ENCODE results near the gene PAMR1.

Gene PAMR1

DNA sequence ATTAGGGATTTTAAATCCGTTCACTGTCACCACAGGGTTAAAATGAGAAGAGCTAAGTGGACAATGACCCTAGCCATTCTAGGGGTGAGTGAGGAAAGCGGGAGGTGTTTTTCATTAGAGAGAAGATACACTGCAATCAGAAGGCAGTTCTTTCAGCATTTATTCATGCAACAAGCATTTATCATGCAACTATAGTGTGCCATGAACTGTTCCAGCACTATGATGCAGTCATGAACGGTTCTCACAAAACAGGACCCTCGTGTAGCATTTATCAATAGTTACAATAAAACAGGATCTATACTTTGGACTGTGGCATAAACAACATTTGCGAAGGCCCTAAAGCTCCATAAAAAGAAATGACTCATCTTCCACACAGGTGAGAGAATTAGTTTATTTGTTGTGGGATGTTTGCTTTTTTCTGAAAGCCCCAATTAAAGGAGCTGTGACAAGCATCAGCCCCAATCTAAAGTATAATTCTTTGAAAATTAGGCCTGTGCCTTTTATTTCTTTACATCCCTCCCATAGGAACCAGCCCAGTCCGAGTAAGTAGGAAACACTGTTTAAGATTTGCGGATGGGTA, 51.5 kb downstream of the PAMR1 start:
- DNase-seq (ENCODE audit: insufficient read length, low spot score), result no peak
- no peak for FAIRE-seq
- no peak for TF ChIP-seq POLR2AphosphoS5 (IDR thresholded peaks at IDR 0.05; ENCODE audit: low read depth, low read length)
- no peak for TF ChIP-seq POLR2A (IDR thresholded peaks at IDR 0.05; ENCODE audit: low read depth, low read length)
- no peak for TF ChIP-seq PAX5 (IDR thresholded peaks at IDR 0.05; ENCODE audit: insufficient read depth, low read length, severe bottlenecking)
- no peak for TF ChIP-seq TAF1 (IDR thresholded peaks at IDR 0.05; ENCODE audit: low read depth, low read length)
- no peak for TF ChIP-seq SPI1 (IDR thresholded peaks at IDR 0.05; ENCODE audit: low read depth, low read length)
- no peak for TF ChIP-seq POU2F2 (IDR thresholded peaks at IDR 0.05; ENCODE audit: low read depth, low read length)

DNA sequence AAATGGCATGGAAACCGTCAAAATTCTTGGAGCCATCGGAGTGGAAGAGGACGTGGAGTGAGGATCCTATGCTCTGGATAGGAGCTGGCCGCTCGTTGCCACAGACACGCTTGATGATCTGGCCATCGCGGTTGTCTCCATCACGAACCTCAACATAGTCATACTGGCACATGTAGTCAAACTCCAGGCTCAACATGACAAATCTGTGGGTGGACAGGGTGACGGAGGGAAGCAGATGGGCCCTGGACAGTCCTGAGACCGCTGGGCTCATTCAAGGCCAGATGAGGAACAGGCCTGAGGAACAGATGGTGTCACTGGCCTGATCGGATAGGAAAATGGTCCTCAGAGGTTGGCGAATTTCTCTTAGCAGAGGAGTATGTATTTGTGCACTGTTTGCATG, 54.8 kb downstream of the PAMR1 start:
- no peak for FAIRE-seq
- no peak for DNase-seq (ENCODE audit: insufficient read length, low spot score)
- TF ChIP-seq TAF1 (IDR thresholded peaks at IDR 0.05; ENCODE audit: low read depth, low read length) (no peak), POU2F2 (IDR thresholded peaks at IDR 0.05; ENCODE audit: low read depth, low read length) (no peak), SPI1 (IDR thresholded peaks at IDR 0.05; ENCODE audit: low read depth, low read length) (no peak), POLR2A (IDR thresholded peaks at IDR 0.05; ENCODE audit: low read depth, low read length) (no peak)

GRCh38 chr11:35466058-35466457, 59.4 kb downstream of the PAMR1 start:
- no peak for DNase-seq (ENCODE audit: insufficient read length, low spot score)
- no peak for FAIRE-seq

GRCh38 chr11:35464308-35464707, 61.1 kb downstream of the PAMR1 start:
- no peak for DNase-seq (ENCODE audit: insufficient read length, low spot score)
- no peak for TF ChIP-seq TAF1 (IDR thresholded peaks at IDR 0.05; ENCODE audit: low read depth, low read length)
- TF ChIP-seq SPI1 (IDR thresholded peaks at IDR 0.05; ENCODE audit: low read depth, low read length), result no peak
- TF ChIP-seq POLR2AphosphoS5 (IDR thresholded peaks at IDR 0.05; ENCODE audit: low read depth, low read length), result no peak
- no peak for TF ChIP-seq POU2F2 (IDR thresholded peaks at IDR 0.05; ENCODE audit: low read depth, low read length)
- TF ChIP-seq POLR2A (IDR thresholded peaks at IDR 0.05; ENCODE audit: low read depth, low read length), result no peak
- no peak for TF ChIP-seq PAX5 (IDR thresholded peaks at IDR 0.05; ENCODE audit: insufficient read depth, low read length, severe bottlenecking)
- FAIRE-seq, result no peak

More at GRCh38 chr11:35466058-35466457, 59.4 kb downstream of the PAMR1 start:
- TF ChIP-seq POU2F2 (IDR thresholded peaks at IDR 0.05; ENCODE audit: low read depth, low read length) (no peak), POLR2AphosphoS5 (IDR thresholded peaks at IDR 0.05; ENCODE audit: low read depth, low read length) (no peak), PAX5 (IDR thresholded peaks at IDR 0.05; ENCODE audit: insufficient read depth, low read length, severe bottlenecking) (no peak), TAF1 (IDR thresholded peaks at IDR 0.05; ENCODE audit: low read depth, low read length) (no peak), SPI1 (IDR thresholded peaks at IDR 0.05; ENCODE audit: low read depth, low read length) (no peak), POLR2A (IDR thresholded peaks at IDR 0.05; ENCODE audit: low read depth, low read length) (no peak)

GRCh38 chr11:35463331-35463751, 62.1 kb downstream of the PAMR1 start:
- FAIRE-seq (no peak), DNase-seq (ENCODE audit: insufficient read length, low spot score) (no peak)
- TF ChIP-seq POLR2A (IDR thresholded peaks at IDR 0.05; ENCODE audit: low read depth, low read length) (no peak), SPI1 (IDR thresholded peaks at IDR 0.05; ENCODE audit: low read depth, low read length) (no peak), POLR2AphosphoS5 (IDR thresholded peaks at IDR 0.05; ENCODE audit: low read depth, low read length) (no peak), POU2F2 (IDR thresholded peaks at IDR 0.05; ENCODE audit: low read depth, low read length) (no peak), TAF1 (IDR thresholded peaks at IDR 0.05; ENCODE audit: low read depth, low read length) (no peak), PAX5 (IDR thresholded peaks at IDR 0.05; ENCODE audit: insufficient read depth, low read length, severe bottlenecking) (no peak)

DNA sequence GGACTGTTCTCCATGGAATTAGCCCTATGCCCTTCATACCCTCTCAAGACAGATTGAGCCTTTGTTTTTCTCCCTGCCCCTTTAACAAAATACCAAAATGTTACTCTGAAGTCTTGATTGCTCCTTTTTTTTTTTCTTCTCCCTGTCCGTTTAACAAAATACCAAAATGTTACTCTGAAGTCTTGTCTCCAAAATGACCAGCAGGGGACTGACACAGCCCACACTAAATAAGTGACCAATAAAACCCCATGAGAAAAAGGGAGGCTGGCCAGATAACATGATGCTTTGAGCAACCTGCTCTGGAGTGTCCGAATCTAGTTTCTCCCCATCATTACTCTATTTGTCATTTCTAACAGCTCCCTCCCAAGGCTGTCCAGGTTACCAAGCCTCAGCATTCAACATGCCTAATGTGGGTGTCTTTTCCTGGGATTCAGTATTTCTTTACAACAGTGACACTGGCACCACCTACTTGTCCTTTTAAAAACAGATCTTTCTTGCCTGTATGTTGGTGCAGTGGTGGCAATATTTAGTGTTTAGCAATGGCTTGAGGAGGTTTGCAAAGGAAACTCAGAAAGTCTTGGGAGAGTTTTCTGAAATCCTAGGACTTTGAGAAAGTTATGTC, 63.4 kb downstream of the PAMR1 start:
- FAIRE-seq (no peak), DNase-seq (ENCODE audit: insufficient read length, low spot score) (no peak)
- TF ChIP-seq PAX5 (IDR thresholded peaks at IDR 0.05; ENCODE audit: insufficient read depth, low read length, severe bottlenecking) (no peak), POLR2A (IDR thresholded peaks at IDR 0.05; ENCODE audit: low read depth, low read length) (no peak), POU2F2 (IDR thresholded peaks at IDR 0.05; ENCODE audit: low read depth, low read length) (no peak), TAF1 (IDR thresholded peaks at IDR 0.05; ENCODE audit: low read depth, low read length) (no peak), POLR2AphosphoS5 (IDR thresholded peaks at IDR 0.05; ENCODE audit: low read depth, low read length) (no peak), SPI1 (IDR thresholded peaks at IDR 0.05; ENCODE audit: low read depth, low read length) (no peak)

GRCh38 chr11:35459489-35459888, 65.9 kb downstream of the PAMR1 start:
- DNase-seq (ENCODE audit: insufficient read length, low spot score), result no peak
- TF ChIP-seq POU2F2 (IDR thresholded peaks at IDR 0.05; ENCODE audit: low read depth, low read length) (no peak), SPI1 (IDR thresholded peaks at IDR 0.05; ENCODE audit: low read depth, low read length) (no peak), TAF1 (IDR thresholded peaks at IDR 0.05; ENCODE audit: low read depth, low read length) (no peak)
- FAIRE-seq, result no peak

GRCh38 chr11:35458846-35459245, 66.6 kb downstream of the PAMR1 start:
- DNase-seq (ENCODE audit: insufficient read length, low spot score) (no peak), FAIRE-seq (no peak)
- TF ChIP-seq TAF1 (IDR thresholded peaks at IDR 0.05; ENCODE audit: low read depth, low read length), result no peak
- TF ChIP-seq SPI1 (IDR thresholded peaks at IDR 0.05; ENCODE audit: low read depth, low read length), result no peak
- no peak for TF ChIP-seq POLR2AphosphoS5 (IDR thresholded peaks at IDR 0.05; ENCODE audit: low read depth, low read length)
- TF ChIP-seq PAX5 (IDR thresholded peaks at IDR 0.05; ENCODE audit: insufficient read depth, low read length, severe bottlenecking), result no peak
- no peak for TF ChIP-seq POU2F2 (IDR thresholded peaks at IDR 0.05; ENCODE audit: low read depth, low read length)
- TF ChIP-seq POLR2A (IDR thresholded peaks at IDR 0.05; ENCODE audit: low read depth, low read length), result no peak

GRCh38 chr11:35454362-35454761, 71.1 kb downstream of the PAMR1 start:
- FAIRE-seq, result no peak

More at GRCh38 chr11:35454362-35454761, 71.1 kb downstream of the PAMR1 start:
- no peak for TF ChIP-seq PAX5 (IDR thresholded peaks at IDR 0.05; ENCODE audit: insufficient read depth, low read length, severe bottlenecking)
- no peak for TF ChIP-seq TAF1 (IDR thresholded peaks at IDR 0.05; ENCODE audit: low read depth, low read length)
- TF ChIP-seq POLR2A (IDR thresholded peaks at IDR 0.05; ENCODE audit: low read depth, low read length), result no peak
- no peak for TF ChIP-seq POU2F2 (IDR thresholded peaks at IDR 0.05; ENCODE audit: low read depth, low read length)
- TF ChIP-seq SPI1 (IDR thresholded peaks at IDR 0.05; ENCODE audit: low read depth, low read length), result no peak
- TF ChIP-seq POLR2AphosphoS5 (IDR thresholded peaks at IDR 0.05; ENCODE audit: low read depth, low read length), result no peak
- no peak for DNase-seq (ENCODE audit: insufficient read length, low spot score)

Measured in GM12891 (cell line).